H7 (cell line): ENCODE data around the gene LAD1. TPM values are rescaled to one million over a fixed set of nuclear protein-coding genes. Genes with fewer than 3 reads are reported as not detected.

ENCODE experiments used
- DNase-seq: peaks from one replicate; pipeline ENCODE4 v3.0.0; 2012
- H3K27me3 ChIP-seq: 2 replicates; pipeline ENCODE4 v1.6.0; 2011; ENCODE audit warnings: mild to moderate bottlenecking, low read length; ENCODE audit not compliant: control insufficient read depth, insufficient read depth
- H3K36me3 ChIP-seq: replicated peaks from 2 replicates; pipeline ENCODE4 v1.5.1; 2011; ENCODE audit warnings: low read length; ENCODE audit not compliant: control insufficient read depth, insufficient read depth
- H3K4me3 ChIP-seq: 2 replicates; pipeline ENCODE4 v1.5.1; 2011; ENCODE audit warnings: low read depth, mild to moderate bottlenecking, control low read depth, low read length, moderate library complexity; ENCODE audit not compliant: insufficient read depth
- total RNA-seq: library from RNA; depleted of rRNA; stranded (reverse); fragments of >200 nt; shearing (Covaris generic); gene quantifications from 2 replicates; pipeline ENCODE4 v1.2.3, GENCODE V29; 2014; rRNA removed

LAD1 gene
- total RNA-seq, 1 experiment from 2014 or later: 4.3 TPM

- H3K27me3 ChIP-seq: no peaks in the 10 kb centered on the region
- DNase-seq: no peak
- no peak overlapping the region for H3K4me3 ChIP-seq
- H3K36me3 ChIP-seq: no peaks in the 10 kb centered on the region
These were observed 68.0 kb downstream of the LAD1 start for GRCh38 chr1:201331166-201331565.

Other genes starting within 250 kb of the LAD1 start
- 228 and 249 TPM in 2 replicates for gene TMEM9, start 244.8 kb downstream of the LAD1 start, total RNA-seq
- gene IGFN1, start 208.5 kb downstream of the LAD1 start, total RNA-seq: 0.24 TPM in 1 of 2 replicates, not detected in the other
- not detected in 2 replicates for gene PKP1, start 115.8 kb downstream of the LAD1 start, total RNA-seq
- 0.17 TPM in 1 of 2 replicates, not detected in the other for gene TNNT2, start 21.6 kb downstream of the LAD1 start, total RNA-seq
- 0.18 and 1.2 TPM in 2 replicates for gene TNNI1, start 22.4 kb upstream of the LAD1 start, total RNA-seq
- 3.4 and 4.1 TPM in 2 replicates for gene PHLDA3, start 69.9 kb upstream of the LAD1 start, total RNA-seq
- gene CSRP1, start 107.8 kb upstream of the LAD1 start, total RNA-seq: 0.73 and 0.74 TPM in 2 replicates
- gene NAV1, start 139.8 kb upstream of the LAD1 start, total RNA-seq: 13.2 and 16.7 TPM in 2 replicates